RWPE1 (cell line): ENCODE results near the gene LHX5.

Experiments used
- CTCF ChIA-PET: fragments of 350-600 bp; sonication (Branson Sonifier 250); formaldehyde crosslinking; extraction: SDS; loops from one replicate; lab custom pipeline; 2021; lab: Yijun Ruan, JAX
- POLR2A ChIA-PET: fragments of 400-600 bp; formaldehyde crosslinking; extraction: SDS; loops from one replicate; lab custom pipeline; 2020; ENCODE audit warnings: antibody characterized with exemption; ENCODE audit not compliant: low non-redundant PET; lab: Yijun Ruan, JAX
- DNase-seq: peaks from one replicate; pipeline ENCODE4 v3.0.0; 2012; ENCODE audit warnings: low spot score
- H3K27ac ChIP-seq: fragments of 450-650 bp; 2 replicates; pipeline ENCODE4 v1.5.1; 2017
- CTCF ChIP-seq: fragments of 450-650 bp; conservative IDR thresholded peaks from 2 replicates; pipeline ENCODE4 v1.5.1; 2017; ENCODE audit warnings: low read depth, mild to moderate bottlenecking

Gene LHX5

GRCh38 chr12:113469949-113470743 is 1.5 kb downstream of the LHX5 start:
- TF ChIP-seq CTCF, result no peak
- DNase-seq, result no peak
- POLR2A ChIA-PET, result no interaction called here
- no peak overlapping the region for H3K27ac ChIP-seq
- CTCF ChIA-PET, result no interaction called here

- DNase-seq, result no peak
- ChIA-PET POLR2A (no interaction called here), CTCF (interaction anchor here (0.6 to 1.0 kb wide), 2 partner anchors 11 to 31 kb away, joined by 3 to 5 read pairs; no protein-coding TSS in a partner anchor)
- TF ChIP-seq CTCF, result no peak
- no peak overlapping the region for H3K27ac ChIP-seq
These were observed 2.3 kb downstream of the LHX5 start for GRCh38 chr12:113469224-113469948.

GRCh38 chr12:113468365-113469223 is 3.1 kb downstream of the LHX5 start:
- no peak overlapping the region for H3K27ac ChIP-seq
- DNase-seq, result no peak
- no peak for TF ChIP-seq CTCF
- ChIA-PET CTCF (interaction anchor here (0.6 to 1.0 kb wide), 2 partner anchors 12 to 111 kb away, joined by 3 to 5 read pairs; no protein-coding TSS in a partner anchor), POLR2A (interaction anchor here (0.6 kb wide), 1 partner anchor 273 kb away, joined by 5 read pairs; no protein-coding TSS in a partner anchor)

- no peak for TF ChIP-seq CTCF
- DNase-seq, result no peak
- H3K27ac ChIP-seq, result no peak overlapping the region
- ChIA-PET CTCF (interaction anchor here (0.6 kb wide), 2 partner anchors 110 to 156 kb away, joined by 3 to 5 read pairs; no protein-coding TSS in a partner anchor), POLR2A (interaction anchor here (0.6 kb wide), 1 partner anchor 274 kb away, joined by 5 read pairs; no protein-coding TSS in a partner anchor)
These were observed 3.9 kb downstream of the LHX5 start for GRCh38 chr12:113467502-113468364.

GRCh38 chr12:113467142-113467501 is 4.5 kb downstream of the LHX5 start:
- ChIA-PET POLR2A (no interaction called here), CTCF (no interaction called here)
- H3K27ac ChIP-seq, result no peak overlapping the region
- DNase-seq, result no peak
- TF ChIP-seq CTCF, result no peak
